Measurements from ENCODE around the gene IGSF21.

GRCh38 chr1:18101508-18101907 lies 6.1 kb upstream of the IGSF21 start:
- TF ChIP-seq CTCF (IDR thresholded peaks at IDR 0.05) (no peak), POLR2A (IDR thresholded peaks at IDR 0.05) (no peak)
